Activated CD8-positive, alpha-beta memory T cell treated with anti-CD3 and anti-CD28 coated beads, Interleukin-2, amount 50 U/mL, for 24 hours (primary cell): ENCODE data around the gene DCUN1D4.
"Not testable (repeated sequence)": the region's sequence is repeated elsewhere in the genome, so short reads cannot be mapped to it uniquely, and the experiment has no call there.

Experiments used
- DNase-seq: peaks from one replicate; pipeline ENCODE4 v3.0.0-alpha.2; 2020; ENCODE audit errors: extremely low read depth

Gene DCUN1D4

DNA sequence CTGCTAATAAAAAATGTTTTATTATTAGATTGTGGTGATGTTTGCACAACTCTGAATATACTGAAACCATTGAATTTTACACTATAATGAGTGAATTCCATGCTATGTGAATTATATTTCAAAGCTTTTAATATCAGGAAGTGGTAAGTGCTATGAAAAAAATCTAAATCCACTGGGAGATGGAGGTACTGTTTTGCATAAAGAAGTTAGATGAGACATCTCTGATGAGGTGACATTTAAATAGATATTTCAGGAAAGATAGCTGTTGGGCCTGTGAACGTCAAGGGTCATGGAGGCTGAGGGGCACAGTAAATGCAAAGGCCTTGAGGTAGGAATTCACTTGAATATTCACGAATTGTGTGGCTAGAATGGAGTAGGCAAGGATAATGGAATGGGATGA is 12.3 kb downstream of the DCUN1D4 start:
- no peak for DNase-seq

DNA sequence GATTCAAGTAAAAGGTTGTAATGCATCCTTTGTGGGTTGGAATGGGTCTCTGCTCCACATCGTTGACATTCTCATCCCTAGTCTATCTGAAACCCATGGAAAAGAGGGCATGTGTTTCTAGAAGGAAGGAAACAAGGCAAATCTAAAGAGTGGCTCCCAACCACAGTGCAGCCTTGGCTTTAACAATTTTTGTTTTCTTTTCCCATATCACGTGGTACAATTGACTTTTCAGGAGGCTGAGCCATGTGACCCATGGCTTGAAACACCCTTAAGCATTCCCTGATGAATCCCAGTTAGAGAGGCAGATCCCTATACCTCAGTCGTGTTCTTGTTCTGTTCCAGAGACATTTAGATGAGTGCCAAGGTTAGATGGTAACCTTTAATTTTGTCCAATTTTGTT is 12.8 kb downstream of the DCUN1D4 start:
- no peak for DNase-seq

GRCh38 chr4:51858605-51859202 is 15.8 kb downstream of the DCUN1D4 start:
- DNase-seq = no peak

GRCh38 chr4:51859476-51860031 is 16.6 kb downstream of the DCUN1D4 start:
- DNase-seq = no peak

GRCh38 chr4:51862199-51862598 is 19.2 kb downstream of the DCUN1D4 start:
- no peak for DNase-seq

GRCh38 chr4:51862781-51863180 is 19.8 kb downstream of the DCUN1D4 start:
- DNase-seq = no peak

DNA sequence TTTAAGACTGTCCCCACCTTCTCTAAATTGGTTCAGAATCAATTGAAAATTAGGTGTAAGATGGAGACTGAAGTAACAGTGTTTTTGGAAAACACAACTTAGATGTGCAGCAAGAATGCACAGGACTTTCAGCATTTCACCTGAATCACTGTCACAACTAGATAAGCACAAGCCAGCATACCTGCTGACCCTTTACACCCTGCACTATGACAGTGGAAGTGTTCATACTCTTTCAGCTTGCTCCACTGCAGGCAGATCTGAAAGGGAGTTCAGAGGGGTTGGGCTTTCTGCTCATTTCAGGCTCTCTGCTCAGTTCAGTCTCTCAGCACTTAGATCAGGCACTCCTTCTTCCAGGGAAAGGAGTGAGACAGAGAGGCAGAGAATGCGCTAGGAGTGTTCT is 22.8 kb downstream of the DCUN1D4 start:
- no peak for DNase-seq

DNA sequence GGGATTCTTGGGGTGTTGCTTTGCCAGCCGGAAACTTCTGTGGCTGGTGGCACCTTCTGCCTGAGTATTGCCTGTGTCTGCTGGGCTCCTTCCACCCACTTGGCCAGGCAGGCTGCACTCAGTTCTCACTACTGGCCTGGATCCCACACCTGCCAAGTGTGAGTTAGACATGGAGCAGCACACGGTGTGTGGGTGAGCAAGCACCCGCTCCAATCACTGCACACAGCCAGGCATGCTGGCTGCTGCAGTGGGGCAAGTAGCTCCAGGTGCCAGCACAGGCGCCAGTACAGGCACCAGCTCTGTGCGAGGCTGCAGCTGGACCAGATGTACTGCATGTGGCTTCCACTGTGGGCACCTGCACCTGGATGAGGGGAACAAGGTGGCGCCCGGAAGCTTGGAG is 23.9 kb downstream of the DCUN1D4 start:
- DNase-seq = no peak

- DNase-seq = no peak
These were observed 24.9 kb downstream of the DCUN1D4 start for GRCh38 chr4:51867689-51868448.

- no peak for DNase-seq
These were observed 25.5 kb downstream of the DCUN1D4 start for GRCh38 chr4:51868449-51868847.

GRCh38 chr4:51870441-51871188 is 27.7 kb downstream of the DCUN1D4 start:
- no peak for DNase-seq

- no peak for DNase-seq
These were observed 29.5 kb downstream of the DCUN1D4 start for GRCh38 chr4:51872283-51872997.

GRCh38 chr4:51874551-51874950 is 31.6 kb downstream of the DCUN1D4 start:
- DNase-seq = no peak

- DNase-seq = no peak
These were observed 35.5 kb downstream of the DCUN1D4 start for GRCh38 chr4:51878431-51878830.

GRCh38 chr4:51880016-51880915 is 37.3 kb downstream of the DCUN1D4 start:
- DNase-seq = no peak

DNA sequence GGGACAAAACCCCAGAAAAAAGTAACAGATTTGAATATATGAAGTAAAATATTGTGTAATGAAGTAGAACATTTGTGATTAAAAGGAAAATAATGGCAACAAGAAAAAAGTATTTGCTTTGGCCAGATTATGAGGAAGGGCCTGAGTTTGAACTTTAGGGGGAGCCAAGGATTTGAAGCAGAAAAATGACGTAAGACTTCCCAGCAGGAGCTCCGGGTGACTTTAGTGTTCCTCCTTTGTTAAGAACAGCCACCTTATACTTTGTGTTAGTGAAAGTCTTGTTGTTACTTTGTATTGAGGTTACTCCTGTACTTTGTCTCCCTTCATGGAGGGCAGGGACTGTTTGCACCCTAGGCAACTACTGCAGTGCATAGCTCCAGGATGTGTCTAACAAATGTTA is 41.1 kb downstream of the DCUN1D4 start:
- DNase-seq = no peak

DNA sequence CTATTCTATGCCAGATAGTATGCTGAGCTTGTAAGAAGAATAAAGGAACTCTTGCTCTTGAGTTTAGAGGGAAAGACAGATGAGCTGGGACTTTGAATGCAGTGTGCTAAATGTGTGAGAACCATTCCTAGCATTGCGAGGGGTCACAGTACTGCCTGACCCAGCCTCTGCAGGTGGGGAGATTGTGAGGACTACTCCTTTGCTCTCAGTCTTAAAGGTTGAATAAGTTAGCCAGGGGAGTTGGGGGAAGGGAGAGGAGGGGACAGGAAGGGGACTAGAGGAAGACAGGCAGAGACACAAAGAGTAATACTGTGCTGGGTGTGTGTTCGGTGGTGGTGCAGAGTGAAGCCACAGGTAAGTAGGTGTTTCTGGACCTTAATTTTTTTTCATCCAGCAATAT is 41.7 kb downstream of the DCUN1D4 start:
- no peak for DNase-seq

- DNase-seq = no peak
These were observed 42.4 kb downstream of the DCUN1D4 start for GRCh38 chr4:51885363-51885762.

DNA sequence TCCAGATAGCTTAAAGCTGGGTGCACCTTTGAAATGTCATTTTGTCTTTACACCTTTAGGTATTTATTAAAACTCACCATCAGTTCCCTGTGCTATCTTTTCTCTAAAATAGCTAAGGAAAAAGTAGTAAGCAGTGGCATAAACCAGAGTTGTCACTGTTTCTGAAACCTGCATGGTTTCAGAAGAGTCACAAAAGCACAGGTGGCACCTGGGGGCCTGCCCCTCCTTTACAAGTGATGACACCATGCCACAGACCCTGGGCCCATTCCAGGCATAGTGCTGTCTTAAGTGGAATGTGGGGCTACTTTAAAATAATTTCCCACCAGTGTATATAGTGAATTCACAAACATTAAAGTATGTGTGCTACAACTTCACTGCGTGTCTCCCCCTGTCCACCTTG is 47.8 kb downstream of the DCUN1D4 start:
- no peak for DNase-seq

DNA sequence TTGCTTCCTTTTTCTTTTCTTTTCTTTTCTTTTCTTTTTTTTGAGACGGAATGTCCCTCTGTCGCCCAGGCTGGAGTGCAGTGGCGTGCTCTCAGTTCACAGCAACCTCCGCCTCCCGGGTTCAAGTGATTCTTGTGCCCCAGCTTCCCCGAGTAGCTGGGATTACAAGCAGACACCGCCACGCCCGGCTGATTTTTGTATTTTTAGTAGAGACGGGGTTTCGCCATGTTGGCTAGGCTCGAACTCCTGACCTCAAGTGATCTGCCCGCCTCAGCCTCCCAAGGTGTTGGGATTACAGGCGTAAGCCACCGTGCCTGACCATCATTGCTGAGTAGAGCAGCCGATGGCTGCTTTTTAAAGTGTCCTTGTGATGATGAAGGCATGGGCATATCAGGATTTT is 50.4 kb downstream of the DCUN1D4 start:
- not testable (repeated sequence) for DNase-seq

- DNase-seq = no peak
These were observed 51.2 kb downstream of the DCUN1D4 start for GRCh38 chr4:51894059-51894645.
